ENCODE results near the gene ZNF592. TPM values are rescaled to one million over a fixed set of nuclear protein-coding genes. Genes with fewer than 3 reads are reported as not detected.

Gene ZNF592
- total RNA-seq, 1 donor from 2014 or later, result 42.3 TPM

DNA sequence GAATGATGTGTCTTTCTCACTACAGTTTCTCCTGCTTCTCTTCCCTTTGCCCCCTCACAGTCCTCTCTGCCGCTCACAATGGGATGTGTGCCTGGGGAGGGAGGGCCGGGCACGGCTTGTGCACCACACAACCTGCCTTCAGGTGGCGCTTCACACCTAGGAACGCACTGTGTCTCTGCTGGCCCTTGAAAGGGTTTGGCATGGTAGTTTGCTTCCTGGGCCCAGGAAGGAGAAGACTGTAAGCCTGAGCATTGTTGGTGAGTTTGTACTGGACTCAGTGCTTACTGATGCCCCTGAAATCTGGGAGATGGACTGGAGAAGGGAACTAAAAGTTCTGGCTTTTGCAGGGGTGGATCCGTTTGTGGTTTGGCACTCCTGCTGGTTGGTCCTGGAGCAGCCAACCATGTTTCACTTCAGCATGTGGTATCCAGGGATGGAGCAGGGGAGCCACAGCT lies 78.0 kb downstream of the ZNF592 start:
- Mint-ChIP-seq H3K4me3 (ENCODE audit: unreplicated experiment) (no peak overlapping the region), H3K4me1 (ENCODE audit: low read depth, unreplicated experiment) (peaks cover 25% of the 10 kb centered on the region), H3K9me3 (ENCODE audit: unreplicated experiment) (peaks cover 4% of the 10 kb centered on the region), H3K27ac (ENCODE audit: unreplicated experiment) (no peak overlapping the region), H3K36me3 (ENCODE audit: unreplicated experiment) (no peaks in the 10 kb centered on the region), H3K27me3 (ENCODE audit: unreplicated experiment) (no peaks in the 10 kb centered on the region)
- DNase-seq, result no peak
- TF ChIP-seq, protein P1, sequence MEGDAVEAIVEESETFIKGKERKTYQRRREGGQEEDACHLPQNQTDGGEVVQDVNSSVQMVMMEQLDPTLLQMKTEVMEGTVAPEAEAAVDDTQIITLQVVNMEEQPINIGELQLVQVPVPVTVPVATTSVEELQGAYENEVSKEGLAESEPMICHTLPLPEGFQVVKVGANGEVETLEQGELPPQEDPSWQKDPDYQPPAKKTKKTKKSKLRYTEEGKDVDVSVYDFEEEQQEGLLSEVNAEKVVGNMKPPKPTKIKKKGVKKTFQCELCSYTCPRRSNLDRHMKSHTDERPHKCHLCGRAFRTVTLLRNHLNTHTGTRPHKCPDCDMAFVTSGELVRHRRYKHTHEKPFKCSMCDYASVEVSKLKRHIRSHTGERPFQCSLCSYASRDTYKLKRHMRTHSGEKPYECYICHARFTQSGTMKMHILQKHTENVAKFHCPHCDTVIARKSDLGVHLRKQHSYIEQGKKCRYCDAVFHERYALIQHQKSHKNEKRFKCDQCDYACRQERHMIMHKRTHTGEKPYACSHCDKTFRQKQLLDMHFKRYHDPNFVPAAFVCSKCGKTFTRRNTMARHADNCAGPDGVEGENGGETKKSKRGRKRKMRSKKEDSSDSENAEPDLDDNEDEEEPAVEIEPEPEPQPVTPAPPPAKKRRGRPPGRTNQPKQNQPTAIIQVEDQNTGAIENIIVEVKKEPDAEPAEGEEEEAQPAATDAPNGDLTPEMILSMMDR (IDR thresholded peaks at IDR 0.05; ENCODE audit: partially characterized antibody, unreplicated experiment), result no peak

DNA sequence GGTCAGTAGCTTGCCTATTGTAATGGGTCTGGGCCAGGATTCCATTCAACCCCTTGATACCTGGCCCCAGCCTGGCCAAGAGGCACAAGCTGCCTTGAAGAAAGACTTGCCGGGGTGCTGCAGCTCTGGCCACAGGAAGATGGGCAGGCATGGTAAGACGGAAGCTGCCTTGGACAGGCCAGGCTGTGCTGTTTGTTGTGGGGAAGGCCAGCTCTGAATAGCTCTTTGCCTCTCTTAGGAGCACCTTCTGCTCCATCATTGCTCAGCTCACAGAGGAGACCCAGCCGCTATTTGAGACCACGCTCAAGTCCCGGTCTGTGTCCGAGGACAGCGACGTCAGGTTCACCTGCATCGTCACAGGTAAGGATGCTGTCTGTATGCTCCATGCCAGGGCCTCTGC lies 78.9 kb downstream of the ZNF592 start:
- DNase-seq, result no peak
- Mint-ChIP-seq H3K36me3 (ENCODE audit: unreplicated experiment) (peaks cover under 1% of the 10 kb centered on the region), H3K27me3 (ENCODE audit: unreplicated experiment) (no peaks in the 10 kb centered on the region), H3K9me3 (ENCODE audit: unreplicated experiment) (peaks cover 4% of the 10 kb centered on the region), H3K27ac (ENCODE audit: unreplicated experiment) (no peak overlapping the region), H3K4me3 (ENCODE audit: unreplicated experiment) (no peak overlapping the region), H3K4me1 (ENCODE audit: low read depth, unreplicated experiment) (peaks cover 16% of the 10 kb centered on the region)
- TF ChIP-seq, protein P1 (IDR thresholded peaks at IDR 0.05; ENCODE audit: partially characterized antibody, unreplicated experiment), result no peak

DNA sequence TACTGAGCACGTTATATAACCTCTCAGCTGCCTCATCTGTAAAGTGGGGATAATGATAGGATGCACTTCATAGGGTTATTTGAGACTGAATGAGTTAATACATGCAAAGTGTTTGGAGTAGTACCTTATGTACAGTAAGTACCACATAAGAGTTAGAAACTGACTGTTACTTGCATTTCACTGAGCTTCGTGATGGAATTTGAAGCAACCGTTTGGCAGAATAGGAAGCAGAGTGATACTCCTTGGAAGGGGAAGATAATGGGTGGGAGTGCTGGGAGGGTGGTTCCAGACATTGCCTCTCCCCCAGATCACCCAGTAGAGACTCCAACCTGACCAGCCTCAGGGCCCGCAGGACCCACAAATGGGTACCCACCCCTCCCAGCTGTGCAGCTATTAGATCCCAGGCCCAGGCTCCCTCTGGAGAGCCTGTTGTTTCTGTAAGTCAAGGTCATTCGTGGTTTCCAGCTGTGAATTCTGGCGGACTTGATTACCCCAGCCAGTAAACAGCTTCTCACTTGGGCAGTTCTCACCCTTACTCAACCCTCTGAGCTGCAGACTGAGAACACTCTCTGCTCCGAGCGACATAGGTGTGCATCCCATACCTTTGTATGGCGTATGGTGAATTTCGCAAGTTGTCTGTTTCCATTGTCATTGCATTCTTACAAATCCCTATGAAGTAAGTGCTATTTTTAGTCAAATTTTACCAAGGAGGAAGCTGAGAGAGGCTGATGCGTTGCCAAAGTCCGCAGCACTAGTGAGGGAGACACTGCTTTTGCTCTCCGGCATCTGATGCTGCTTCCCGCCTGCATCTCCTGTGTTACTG lies 79.9 kb downstream of the ZNF592 start:
- DNase-seq, result no peak
- Mint-ChIP-seq H3K4me1 (ENCODE audit: low read depth, unreplicated experiment) (peaks cover 7% of the 10 kb centered on the region), H3K4me3 (ENCODE audit: unreplicated experiment) (no peak overlapping the region), H3K27ac (ENCODE audit: unreplicated experiment) (no peak overlapping the region), H3K9me3 (ENCODE audit: unreplicated experiment) (peaks cover under 1% of the 10 kb centered on the region), H3K27me3 (ENCODE audit: unreplicated experiment) (no peaks in the 10 kb centered on the region), H3K36me3 (ENCODE audit: unreplicated experiment) (peaks cover 5% of the 10 kb centered on the region)
- TF ChIP-seq, protein P1 (IDR thresholded peaks at IDR 0.05; ENCODE audit: partially characterized antibody, unreplicated experiment), result no peak

DNA sequence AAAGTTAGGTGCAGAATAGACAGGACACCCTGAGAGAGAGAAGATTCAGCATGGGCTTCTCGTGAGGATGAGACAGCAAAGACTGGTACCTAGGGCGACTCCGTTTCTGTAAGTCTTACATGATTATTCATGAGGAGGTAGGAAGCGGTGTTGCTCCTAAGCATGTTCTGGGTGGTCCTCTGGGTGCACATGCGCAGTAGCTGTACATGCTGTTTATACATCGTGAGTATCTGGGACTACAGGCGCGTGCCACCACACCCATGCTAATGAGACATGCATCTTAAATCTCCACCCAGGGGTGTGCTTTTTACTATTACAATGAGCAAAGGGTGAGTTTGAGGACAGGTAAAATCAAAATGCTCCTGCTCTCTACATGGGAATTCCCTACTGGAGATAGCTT lies 81.0 kb downstream of the ZNF592 start:
- Mint-ChIP-seq H3K9me3 (ENCODE audit: unreplicated experiment) (no peaks in the 10 kb centered on the region), H3K27me3 (ENCODE audit: unreplicated experiment) (peaks cover 2% of the 10 kb centered on the region), H3K36me3 (ENCODE audit: unreplicated experiment) (peaks cover 9% of the 10 kb centered on the region), H3K4me3 (ENCODE audit: unreplicated experiment) (no peak overlapping the region), H3K27ac (ENCODE audit: unreplicated experiment) (no peak overlapping the region), H3K4me1 (ENCODE audit: low read depth, unreplicated experiment) (no peaks in the 10 kb centered on the region)
- TF ChIP-seq, protein P1 (IDR thresholded peaks at IDR 0.05; ENCODE audit: partially characterized antibody, unreplicated experiment), result no peak
- DNase-seq, result no peak

DNA sequence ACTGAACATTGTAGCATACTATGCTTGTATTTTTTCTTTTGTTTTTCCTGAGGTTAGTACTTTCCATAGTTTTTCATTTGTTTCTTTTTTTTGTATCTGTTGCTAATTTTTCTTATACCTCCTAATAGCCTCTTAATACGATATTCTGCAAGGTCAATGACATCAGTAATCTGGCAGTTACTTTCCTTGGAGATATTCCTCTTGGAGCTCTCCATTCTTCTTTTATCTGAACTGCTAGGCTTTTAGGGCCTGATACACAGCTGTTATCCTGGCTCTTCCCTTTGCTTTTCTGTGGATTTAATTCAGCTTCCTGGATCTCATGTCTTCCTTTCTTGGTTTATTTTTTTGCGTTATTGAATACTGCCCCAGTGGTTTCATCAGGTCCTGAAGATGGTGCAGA lies 81.6 kb downstream of the ZNF592 start:
- Mint-ChIP-seq H3K4me3 (ENCODE audit: unreplicated experiment) (no peak overlapping the region), H3K4me1 (ENCODE audit: low read depth, unreplicated experiment) (no peaks in the 10 kb centered on the region), H3K9me3 (ENCODE audit: unreplicated experiment) (no peaks in the 10 kb centered on the region), H3K27me3 (ENCODE audit: unreplicated experiment) (peaks cover 3% of the 10 kb centered on the region), H3K36me3 (ENCODE audit: unreplicated experiment) (peaks cover 9% of the 10 kb centered on the region), H3K27ac (ENCODE audit: unreplicated experiment) (no peak overlapping the region)
- TF ChIP-seq, protein P1 (IDR thresholded peaks at IDR 0.05; ENCODE audit: partially characterized antibody, unreplicated experiment), result no peak
- no peak for DNase-seq
